HL-60 (cell line): Measurements from ENCODE around the gene TPPP2.

ENCODE experiments used
- DNase-seq, 2 experiments: peaks; one replicate each; pipeline ENCODE4 v3.0.0-alpha.2; 2010 to 2020; ENCODE audit warnings: low read depth in 1 of 2, low spot score in 1 of 2
- H3K27ac ChIP-seq: fragments of 250-450 bp; sonication (Bioruptor Pico); replicated peaks from 2 replicates; pipeline ENCODE4 v1.5.1; 2020; ENCODE audit warnings: mild to moderate bottlenecking, moderate library complexity
- H3K27me3 ChIP-seq: fragments of 250-450 bp; sonication (Bioruptor Pico); 2 replicates; pipeline ENCODE4 v1.5.1; 2021; ENCODE audit warnings: mild to moderate bottlenecking, moderate library complexity; ENCODE audit not compliant: insufficient read depth, poor library complexity, severe bottlenecking
- H3K4me3 ChIP-seq: replicated peaks from 2 replicates; pipeline ENCODE4 v1.5.1; 2011; ENCODE audit warnings: mild to moderate bottlenecking, control low read depth, low read length; ENCODE audit not compliant: insufficient read depth
- GABPA ChIP-seq: IDR thresholded peaks from 2 replicates; pipeline ENCODE4 v1.6.1; 2012; ENCODE audit warnings: low read depth
- POLR2AphosphoS5 ChIP-seq: IDR thresholded peaks from 2 replicates; pipeline ENCODE4 v1.6.1; 2012; ENCODE audit warnings: low read depth
- SPI1 ChIP-seq: IDR thresholded peaks from 2 replicates; pipeline ENCODE4 v1.6.1; 2012; ENCODE audit warnings: low read depth, mild to moderate bottlenecking, borderline replicate concordance
- TF ChIP-seq, protein P1 (sequence below): IDR thresholded peaks from 2 replicates; pipeline ENCODE4 v1.6.1; 2012; ENCODE audit warnings: low read depth; ENCODE audit not compliant: insufficient replicate concordance
- TF ChIP-seq, protein P2 (sequence below): IDR thresholded peaks from one replicate; pipeline ENCODE4 v1.5.1; 2011; ENCODE audit warnings: low read length, control low read depth, inconsistent platforms; ENCODE audit not compliant: insufficient read depth

The TPPP2 gene

DNA sequence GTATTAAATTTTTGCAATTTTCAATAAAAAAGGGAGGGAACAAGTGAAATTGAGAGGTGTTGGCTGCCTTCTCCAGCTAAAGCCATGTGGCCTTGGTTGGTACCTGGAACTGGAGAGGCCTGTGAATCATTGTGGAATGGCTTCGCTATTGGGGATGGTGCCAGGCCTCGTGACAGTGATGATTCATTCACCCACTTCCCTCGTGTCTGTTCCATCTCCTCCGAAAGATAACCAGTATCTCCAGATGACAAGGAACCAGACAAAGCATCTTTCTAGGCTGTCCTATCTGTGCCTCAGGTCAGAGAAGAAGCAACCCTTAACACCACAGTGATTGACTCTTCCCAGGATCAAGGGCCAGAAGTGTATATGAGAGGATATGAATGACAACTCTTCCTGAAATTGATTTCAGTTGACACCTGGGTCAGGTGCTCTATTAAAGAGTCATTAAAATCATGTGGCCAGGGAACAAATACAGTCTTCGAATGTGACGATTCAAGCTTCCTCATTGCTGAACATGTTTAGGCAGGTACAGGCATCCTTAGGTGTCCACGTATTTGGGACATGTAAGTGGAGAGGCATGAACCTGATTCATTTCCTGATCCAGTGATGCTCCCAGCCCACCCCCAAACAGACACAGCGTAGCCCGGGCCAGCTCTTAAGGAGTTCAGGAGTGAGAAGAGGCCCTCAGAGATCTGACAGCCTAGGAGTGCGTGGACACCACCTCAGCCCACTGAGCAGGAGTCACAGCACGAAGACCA, 11.8 kb downstream of the TPPP2 start, which contains the start of gene RNASE7:
RNASE7 (plus strand) TSS at position 687 of the 758 bp plus-strand sequence. CDS start 631 bp downstream, outside the sequence.
- TF ChIP-seq SPI1 (no peak), POLR2AphosphoS5 (no peak), GABPA (no peak)
- TF ChIP-seq, protein P1, sequence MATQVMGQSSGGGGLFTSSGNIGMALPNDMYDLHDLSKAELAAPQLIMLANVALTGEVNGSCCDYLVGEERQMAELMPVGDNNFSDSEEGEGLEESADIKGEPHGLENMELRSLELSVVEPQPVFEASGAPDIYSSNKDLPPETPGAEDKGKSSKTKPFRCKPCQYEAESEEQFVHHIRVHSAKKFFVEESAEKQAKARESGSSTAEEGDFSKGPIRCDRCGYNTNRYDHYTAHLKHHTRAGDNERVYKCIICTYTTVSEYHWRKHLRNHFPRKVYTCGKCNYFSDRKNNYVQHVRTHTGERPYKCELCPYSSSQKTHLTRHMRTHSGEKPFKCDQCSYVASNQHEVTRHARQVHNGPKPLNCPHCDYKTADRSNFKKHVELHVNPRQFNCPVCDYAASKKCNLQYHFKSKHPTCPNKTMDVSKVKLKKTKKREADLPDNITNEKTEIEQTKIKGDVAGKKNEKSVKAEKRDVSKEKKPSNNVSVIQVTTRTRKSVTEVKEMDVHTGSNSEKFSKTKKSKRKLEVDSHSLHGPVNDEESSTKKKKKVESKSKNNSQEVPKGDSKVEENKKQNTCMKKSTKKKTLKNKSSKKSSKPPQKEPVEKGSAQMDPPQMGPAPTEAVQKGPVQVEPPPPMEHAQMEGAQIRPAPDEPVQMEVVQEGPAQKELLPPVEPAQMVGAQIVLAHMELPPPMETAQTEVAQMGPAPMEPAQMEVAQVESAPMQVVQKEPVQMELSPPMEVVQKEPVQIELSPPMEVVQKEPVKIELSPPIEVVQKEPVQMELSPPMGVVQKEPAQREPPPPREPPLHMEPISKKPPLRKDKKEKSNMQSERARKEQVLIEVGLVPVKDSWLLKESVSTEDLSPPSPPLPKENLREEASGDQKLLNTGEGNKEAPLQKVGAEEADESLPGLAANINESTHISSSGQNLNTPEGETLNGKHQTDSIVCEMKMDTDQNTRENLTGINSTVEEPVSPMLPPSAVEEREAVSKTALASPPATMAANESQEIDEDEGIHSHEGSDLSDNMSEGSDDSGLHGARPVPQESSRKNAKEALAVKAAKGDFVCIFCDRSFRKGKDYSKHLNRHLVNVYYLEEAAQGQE, result no peak
- TF ChIP-seq, protein P2, sequence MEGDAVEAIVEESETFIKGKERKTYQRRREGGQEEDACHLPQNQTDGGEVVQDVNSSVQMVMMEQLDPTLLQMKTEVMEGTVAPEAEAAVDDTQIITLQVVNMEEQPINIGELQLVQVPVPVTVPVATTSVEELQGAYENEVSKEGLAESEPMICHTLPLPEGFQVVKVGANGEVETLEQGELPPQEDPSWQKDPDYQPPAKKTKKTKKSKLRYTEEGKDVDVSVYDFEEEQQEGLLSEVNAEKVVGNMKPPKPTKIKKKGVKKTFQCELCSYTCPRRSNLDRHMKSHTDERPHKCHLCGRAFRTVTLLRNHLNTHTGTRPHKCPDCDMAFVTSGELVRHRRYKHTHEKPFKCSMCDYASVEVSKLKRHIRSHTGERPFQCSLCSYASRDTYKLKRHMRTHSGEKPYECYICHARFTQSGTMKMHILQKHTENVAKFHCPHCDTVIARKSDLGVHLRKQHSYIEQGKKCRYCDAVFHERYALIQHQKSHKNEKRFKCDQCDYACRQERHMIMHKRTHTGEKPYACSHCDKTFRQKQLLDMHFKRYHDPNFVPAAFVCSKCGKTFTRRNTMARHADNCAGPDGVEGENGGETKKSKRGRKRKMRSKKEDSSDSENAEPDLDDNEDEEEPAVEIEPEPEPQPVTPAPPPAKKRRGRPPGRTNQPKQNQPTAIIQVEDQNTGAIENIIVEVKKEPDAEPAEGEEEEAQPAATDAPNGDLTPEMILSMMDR, result no peak
- H3K27me3 ChIP-seq, result no peaks in the 10 kb centered on the region
- H3K4me3 ChIP-seq, result no peak within 1 kb of the TSS
- no peak within 1 kb of the TSS for H3K27ac ChIP-seq
- no peak for DNase-seq

DNA sequence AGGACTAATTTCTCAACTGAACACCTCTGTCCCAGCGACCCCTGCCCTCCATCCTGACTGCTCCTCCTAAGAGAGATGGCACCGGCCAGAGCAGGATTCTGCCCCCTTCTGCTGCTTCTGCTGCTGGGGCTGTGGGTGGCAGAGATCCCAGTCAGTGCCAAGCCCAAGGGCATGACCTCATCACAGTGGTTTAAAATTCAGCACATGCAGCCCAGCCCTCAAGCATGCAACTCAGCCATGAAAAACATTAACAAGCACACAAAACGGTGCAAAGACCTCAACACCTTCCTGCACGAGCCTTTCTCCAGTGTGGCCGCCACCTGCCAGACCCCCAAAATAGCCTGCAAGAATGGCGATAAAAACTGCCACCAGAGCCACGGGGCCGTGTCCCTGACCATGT, 12.9 kb downstream of the TPPP2 start:
- Histone ChIP-seq H3K27me3 (no peaks in the 10 kb centered on the region), H3K27ac (no peak overlapping the region), H3K4me3 (no peak overlapping the region)
- DNase-seq, result no peak
- TF ChIP-seq, protein P2, result no peak
- TF ChIP-seq, protein P1, result no peak
- TF ChIP-seq GABPA (no peak), POLR2AphosphoS5 (no peak), SPI1 (no peak)

DNA sequence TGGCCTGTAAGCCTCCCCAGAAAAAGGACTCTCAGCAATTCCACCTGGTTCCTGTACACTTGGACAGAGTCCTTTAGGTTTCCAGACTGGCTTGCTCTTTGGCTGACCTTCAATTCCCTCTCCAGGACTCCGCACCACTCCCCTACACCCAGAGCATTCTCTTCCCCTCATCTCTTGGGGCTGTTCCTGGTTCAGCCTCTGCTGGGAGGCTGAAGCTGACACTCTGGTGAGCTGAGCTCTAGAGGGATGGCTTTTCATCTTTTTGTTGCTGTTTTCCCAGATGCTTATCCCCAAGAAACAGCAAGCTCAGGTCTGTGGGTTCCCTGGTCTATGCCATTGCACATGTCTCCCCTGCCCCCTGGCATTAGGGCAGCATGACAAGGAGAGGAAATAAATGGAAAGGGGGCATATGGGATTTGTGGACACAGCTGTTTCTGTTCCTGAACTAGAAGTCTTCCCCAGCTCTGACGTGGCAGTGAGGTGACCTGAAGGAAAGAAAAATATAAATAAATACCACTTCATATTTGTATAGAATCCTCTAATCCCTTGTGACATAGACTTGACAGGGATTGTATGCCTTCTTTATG, 13.5 kb downstream of the TPPP2 start:
- no peak for DNase-seq
- Histone ChIP-seq H3K27ac (no peak overlapping the region), H3K27me3 (no peaks in the 10 kb centered on the region), H3K4me3 (no peak overlapping the region)
- TF ChIP-seq, protein P1, result no peak
- no peak for TF ChIP-seq POLR2AphosphoS5
- no peak for TF ChIP-seq GABPA
